GM19468 (cell line): ENCODE measurements around the gene LRP1.

Source experiments
- ATAC-seq: cut with Tn5 transposase; IDR thresholded peaks from one replicate; pipeline ENCODE4 v1.9.1; 2021; ENCODE audit warnings: mild to moderate bottlenecking, moderate library complexity, moderate number of reproducible peaks; ENCODE audit not compliant: unreplicated experiment; ENCODE audit errors: extremely low read depth

LRP1 gene

DNA sequence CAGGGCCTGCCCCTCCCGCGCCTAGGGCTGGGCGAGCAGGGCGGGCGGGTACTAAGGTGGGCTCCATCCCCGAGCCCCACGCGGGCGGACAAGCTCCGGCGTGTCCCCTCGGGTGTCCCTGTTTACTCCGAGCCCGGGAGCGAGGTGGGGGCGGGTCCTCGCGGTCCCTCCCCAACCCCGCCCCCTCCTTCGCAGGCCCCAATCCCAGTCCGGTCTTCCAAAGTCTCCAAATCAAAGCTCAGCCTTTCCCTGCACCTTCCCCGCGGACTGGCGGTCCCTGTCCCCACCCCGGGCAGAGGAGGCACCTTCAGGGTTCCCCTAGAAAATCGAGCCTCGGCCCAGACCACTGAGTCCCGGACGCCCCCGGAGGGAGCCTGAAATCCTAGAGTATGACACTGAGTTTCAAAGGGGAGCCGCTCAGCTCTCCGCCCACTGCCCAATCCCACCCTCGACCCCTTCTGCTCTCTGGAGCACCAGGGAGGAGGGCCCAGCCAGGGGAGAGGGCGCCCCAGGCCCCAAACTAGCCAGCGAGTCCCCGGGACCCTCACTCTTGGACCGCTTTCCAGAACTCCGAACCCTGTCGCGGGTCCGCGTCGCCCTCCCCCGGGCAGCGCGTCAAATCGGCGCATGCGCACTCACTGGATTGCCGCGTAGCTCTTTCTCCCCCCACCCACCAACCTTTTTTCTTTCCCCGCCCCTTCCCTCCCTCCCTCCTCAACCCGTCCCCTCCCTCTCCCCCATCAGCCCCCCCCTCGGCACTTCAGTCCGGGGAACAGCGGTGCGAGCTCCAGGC lies at the start of gene LRP1:
LRP1 (plus strand) TSS at position 758 of the 793 bp plus-strand sequence. CDS start 482 bp downstream, outside the sequence.
- no peak for ATAC-seq

DNA sequence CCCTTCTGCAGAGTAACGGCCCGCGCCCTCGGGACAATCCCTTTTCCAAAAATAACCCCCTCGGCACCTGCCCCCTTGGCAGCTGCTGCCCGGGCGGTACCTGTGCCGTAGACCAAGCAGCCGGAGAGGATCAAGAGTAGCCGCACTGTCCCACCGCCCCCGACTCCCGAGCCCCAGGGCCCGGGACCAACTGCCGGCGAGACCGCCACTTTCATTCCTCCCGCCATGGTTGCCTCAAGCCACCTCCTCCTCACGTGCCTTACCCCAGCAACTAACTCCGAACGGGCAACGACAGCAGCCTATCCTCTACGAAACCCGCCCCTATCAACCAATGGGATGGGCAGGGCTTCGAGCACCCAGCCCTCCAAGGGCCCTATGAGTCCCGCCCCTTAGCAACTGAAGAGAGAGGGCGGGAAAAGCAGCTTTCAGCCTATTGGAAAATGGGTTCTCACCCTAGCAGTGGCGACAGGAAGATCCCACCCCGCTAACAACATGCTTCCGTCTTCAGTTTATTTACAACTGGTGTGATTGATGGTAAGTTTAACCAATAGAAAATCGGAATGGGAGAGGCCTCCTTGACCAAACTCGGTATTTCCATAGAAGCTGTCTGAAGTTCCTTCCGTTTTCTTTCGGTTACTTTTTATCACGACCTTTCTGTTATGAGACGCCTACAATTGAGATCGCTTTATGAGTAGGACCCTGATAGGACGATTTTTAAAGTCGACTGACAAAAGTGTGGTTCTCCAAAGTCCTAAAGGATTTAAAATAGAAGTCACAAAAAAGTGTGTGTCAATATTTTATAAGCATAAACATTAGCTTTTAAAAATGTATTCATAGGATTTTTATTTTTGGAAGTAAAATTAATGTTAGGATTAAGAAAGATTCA lies 49.5 kb upstream of the LRP1 start, which contains the start of gene NEMP1:
NEMP1 (minus strand) TSS at position 273 of the 886 bp plus-strand sequence; CDS start at position 227, 46 bp downstream.
- ATAC-seq: peak; percentile 98

- no peak for ATAC-seq
Observed at GRCh38 chr12:57079821-57080220, 48.5 kb upstream of the LRP1 start.

GRCh38 chr12:57080855-57081254 lies 47.4 kb upstream of the LRP1 start:
- ATAC-seq: no peak

GRCh38 chr12:57085999-57086492 lies 42.2 kb upstream of the LRP1 start:
- ATAC-seq: no peak

DNA sequence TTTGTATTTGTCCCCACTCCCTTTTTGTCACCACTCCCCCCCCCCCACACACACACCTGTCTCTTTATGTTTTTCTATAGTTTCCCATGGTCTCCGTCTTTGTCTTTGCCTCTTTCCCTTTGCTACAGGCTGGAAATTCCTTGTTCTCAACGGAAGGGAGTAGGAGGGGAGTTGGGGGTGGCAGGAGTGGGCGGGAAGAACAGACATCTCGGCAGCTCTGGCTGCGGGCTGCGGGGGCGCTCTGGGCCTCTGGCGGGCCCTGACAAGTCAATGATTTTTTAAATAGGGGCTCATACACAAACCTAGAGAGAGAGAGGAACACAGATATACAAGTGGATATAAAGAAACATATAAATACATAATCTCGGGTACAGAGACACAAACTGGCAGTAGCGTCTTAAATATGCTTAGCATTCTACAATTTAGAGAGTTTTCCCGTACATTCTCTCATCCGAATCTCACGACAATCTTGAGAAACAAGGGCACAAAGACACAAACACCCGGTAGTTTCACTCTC lies 41.7 kb upstream of the LRP1 start:
- no peak for ATAC-seq

DNA sequence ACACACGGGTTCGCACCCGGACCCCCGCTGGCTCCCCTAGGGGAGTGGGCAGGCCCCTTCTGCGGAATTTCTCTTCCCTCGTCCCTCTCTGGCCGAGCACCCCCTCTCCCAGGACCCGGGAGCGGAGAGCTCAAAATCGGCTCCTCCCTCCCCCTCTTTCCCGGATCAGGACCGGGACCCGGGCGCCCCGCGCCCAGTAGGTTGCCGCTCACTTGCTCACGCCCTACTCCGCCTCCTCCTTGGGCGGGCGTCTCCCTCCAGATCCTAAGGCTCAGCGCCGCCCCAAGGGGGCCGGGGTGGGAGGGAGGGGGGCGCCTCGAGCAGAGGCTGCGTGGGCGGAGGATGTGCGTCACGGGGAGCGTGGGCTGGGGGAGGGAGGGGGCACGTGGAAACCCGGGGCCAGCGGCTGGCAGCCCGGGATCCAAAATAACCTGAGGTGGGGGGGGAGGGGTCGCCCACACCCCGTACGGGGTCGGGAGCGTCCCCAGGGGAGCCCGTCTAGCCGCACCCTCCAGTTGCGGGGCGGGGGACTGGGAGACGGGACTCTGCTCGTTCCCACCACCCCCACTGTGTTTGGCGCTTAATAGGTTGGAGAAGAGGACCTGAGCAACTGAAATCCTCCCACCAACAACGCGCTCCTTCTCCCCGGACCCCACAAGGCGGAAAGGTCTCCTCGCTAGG lies 41.1 kb upstream of the LRP1 start:
- no peak for ATAC-seq

DNA sequence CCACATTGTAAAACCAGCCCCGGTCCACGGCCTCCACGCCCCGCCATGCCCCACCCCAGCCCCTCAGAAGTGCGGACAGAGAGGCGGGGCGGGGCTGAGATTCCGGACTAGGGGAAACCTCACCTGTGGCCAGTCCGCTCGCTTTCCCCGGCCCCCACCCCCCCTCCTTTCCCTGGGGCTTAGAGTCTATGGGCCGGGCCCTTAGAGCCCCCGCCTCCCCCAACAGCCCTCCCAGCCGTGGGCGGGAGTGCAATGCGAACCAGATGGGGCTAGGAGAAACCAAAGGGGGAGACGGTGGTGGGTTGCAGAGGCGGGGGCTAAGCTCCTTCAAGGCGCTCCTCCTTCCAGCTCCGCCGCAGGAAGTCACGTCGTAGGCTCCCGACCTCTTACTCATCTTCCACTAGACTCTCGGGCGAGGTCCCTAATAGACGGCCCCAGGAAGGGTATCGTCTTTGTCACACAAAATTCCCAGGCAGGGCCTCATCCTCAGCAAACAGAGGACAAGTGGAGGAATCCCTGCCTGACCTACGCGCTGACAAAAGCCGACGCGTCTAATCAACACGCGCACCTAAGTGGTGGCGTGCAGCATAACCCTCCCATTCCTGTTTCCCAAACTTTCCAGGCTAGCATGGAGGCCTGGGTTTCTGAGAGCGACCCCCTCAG lies 40.5 kb upstream of the LRP1 start:
- ATAC-seq: no peak

DNA sequence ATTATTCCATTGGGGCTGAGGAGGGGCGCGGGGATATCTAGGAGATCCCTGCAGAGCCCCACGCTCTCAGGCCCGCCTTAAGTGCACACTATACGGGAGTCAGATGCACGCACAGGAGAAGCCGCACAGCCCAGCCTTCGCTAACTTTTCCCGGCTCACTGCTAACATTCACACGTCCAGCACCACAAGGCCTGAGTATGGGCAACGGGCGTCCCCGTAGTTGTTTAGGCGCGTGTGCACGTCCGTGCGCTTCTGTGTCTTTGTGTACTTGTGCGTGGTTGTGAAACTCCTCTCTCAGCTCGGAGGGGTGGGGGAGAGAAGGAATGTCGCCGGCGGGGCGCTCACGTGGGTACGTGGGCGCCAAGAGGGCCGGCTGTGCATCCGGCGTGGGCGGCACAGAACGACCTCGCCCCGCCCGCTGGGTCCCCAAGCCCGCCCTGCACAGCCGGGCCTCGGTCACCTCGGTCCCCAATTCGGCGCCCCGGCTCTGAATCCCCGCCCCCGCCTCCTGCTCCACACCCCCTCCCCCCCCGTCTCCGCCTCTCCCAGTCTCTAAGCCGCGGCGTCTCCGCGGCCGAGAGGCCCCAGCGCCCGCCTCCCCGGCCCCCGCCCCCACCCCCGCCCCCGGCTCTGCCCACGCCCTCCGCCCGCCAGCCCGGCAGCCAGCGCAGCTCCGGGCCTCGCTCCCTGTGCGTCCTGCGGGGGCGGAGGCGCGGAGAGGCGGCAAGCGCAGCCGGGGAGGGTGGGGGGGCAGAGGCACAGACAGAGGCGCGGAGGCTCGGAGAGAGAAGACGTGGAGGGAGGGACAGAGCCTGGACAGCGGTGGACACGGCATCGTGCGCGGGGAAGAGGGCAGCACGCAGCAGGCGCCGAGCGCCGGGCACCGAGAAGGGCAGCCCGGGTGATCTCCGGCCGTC lies 39.7 kb upstream of the LRP1 start, which contains the start of gene NAB2:
NAB2 (plus strand) TSS at position 761 of the 917 bp plus-strand sequence. CDS start 158 bp downstream, outside the sequence.
- ATAC-seq: peak; percentile 44

- ATAC-seq: no peak
Observed at GRCh38 chr12:57089271-57090245, 38.7 kb upstream of the LRP1 start.

- no peak for ATAC-seq
Observed at GRCh38 chr12:57090490-57090889, 37.8 kb upstream of the LRP1 start.

DNA sequence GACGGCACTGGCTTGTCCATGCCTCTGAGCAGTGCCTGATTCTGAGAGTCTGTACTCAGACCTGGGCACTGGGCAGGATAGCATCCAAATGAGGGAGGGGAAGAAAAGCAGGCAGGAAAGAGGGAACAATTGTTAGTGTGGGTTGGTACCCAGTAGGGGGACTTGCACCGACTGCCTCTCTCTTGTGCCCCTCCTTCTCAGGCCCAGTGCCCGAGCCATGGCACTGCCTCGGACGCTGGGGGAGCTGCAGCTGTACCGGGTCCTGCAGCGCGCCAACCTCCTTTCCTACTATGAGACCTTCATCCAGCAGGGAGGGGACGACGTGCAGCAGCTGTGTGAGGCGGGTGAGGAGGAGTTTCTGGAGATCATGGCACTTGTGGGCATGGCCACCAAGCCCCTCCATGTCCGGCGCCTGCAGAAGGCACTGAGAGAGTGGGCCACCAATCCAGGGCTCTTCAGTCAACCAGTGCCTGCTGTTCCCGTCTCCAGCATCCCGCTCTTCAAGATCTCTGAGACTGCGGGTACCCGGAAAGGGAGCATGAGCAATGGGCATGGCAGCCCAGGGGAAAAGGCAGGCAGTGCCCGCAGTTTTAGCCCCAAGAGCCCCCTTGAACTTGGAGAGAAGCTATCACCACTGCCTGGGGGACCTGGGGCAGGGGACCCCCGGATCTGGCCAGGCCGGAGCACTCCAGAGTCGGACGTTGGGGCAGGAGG lies 37.2 kb upstream of the LRP1 start:
- no peak for ATAC-seq

- ATAC-seq: no peak
Observed at GRCh38 chr12:57091638-57092528, 36.4 kb upstream of the LRP1 start.

GRCh38 chr12:57092529-57092862 lies 35.8 kb upstream of the LRP1 start:
- no peak for ATAC-seq

DNA sequence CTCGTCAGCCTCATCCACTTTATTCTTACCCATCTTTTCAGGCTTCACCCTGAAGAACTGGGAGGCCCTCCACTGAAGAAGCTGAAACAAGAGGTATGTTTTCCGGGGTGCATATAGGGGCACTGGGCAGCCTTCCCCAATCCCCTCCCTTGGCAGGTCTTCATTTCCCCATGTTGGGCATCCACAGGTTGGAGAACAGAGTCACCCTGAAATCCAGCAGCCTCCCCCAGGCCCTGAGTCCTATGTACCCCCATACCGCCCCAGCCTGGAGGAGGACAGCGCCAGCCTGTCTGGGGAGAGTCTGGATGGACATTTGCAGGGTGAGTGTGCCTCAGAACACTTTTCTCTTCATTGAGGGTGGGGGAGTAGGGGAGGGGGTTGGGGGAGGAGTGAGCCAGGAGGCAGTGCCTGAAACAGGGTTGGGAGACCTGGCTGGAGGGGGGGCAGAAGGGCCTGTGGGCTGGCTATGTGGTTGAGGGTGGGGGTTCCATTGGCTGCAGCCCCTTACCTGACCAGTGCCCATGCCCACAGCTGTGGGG lies 35.3 kb upstream of the LRP1 start:
- ATAC-seq: no peak
